Measurements from ENCODE around the gene COL4A4.

The COL4A4 gene

GRCh38 chr2:227160164-227160563 is 3.8 kb downstream of the COL4A4 start:
- DNase-seq: no peak

GRCh38 chr2:227154986-227155774 is 8.8 kb downstream of the COL4A4 start:
- DNase-seq: no peak

- DNase-seq: no peak
Observed at GRCh38 chr2:227153758-227154486, 10.1 kb downstream of the COL4A4 start.

- DNase-seq: no peak
Observed at GRCh38 chr2:227153307-227153706, 10.7 kb downstream of the COL4A4 start.

GRCh38 chr2:227152093-227152766 is 11.8 kb downstream of the COL4A4 start:
- no peak for DNase-seq

- DNase-seq: no peak
Observed at GRCh38 chr2:227150222-227150936, 13.6 kb downstream of the COL4A4 start.

GRCh38 chr2:227148106-227148505 is 15.9 kb downstream of the COL4A4 start:
- no peak for DNase-seq

GRCh38 chr2:227147023-227147422 is 17.0 kb downstream of the COL4A4 start:
- no peak for DNase-seq

- DNase-seq: no peak
Observed at GRCh38 chr2:227146456-227146855, 17.5 kb downstream of the COL4A4 start.

GRCh38 chr2:227143895-227144294 is 20.1 kb downstream of the COL4A4 start:
- DNase-seq: no peak

- no peak for DNase-seq
Observed at GRCh38 chr2:227141301-227141700, 22.7 kb downstream of the COL4A4 start.

- DNase-seq: no peak
Observed at GRCh38 chr2:227134591-227134990, 29.4 kb downstream of the COL4A4 start.

GRCh38 chr2:227132986-227133385 is 31.0 kb downstream of the COL4A4 start:
- no peak for DNase-seq

- DNase-seq: no peak
Observed at GRCh38 chr2:227130636-227131035, 33.4 kb downstream of the COL4A4 start.

- no peak for DNase-seq
Observed at GRCh38 chr2:227127201-227127600, 36.8 kb downstream of the COL4A4 start.

- DNase-seq: no peak
Observed at GRCh38 chr2:227125506-227125905, 38.5 kb downstream of the COL4A4 start.

- no peak for DNase-seq
Observed at GRCh38 chr2:227124811-227125210, 39.2 kb downstream of the COL4A4 start.

GRCh38 chr2:227123697-227124096 is 40.3 kb downstream of the COL4A4 start:
- no peak for DNase-seq

GRCh38 chr2:227118353-227118752 is 45.7 kb downstream of the COL4A4 start:
- DNase-seq: no peak

GRCh38 chr2:227117852-227118251 is 46.2 kb downstream of the COL4A4 start:
- DNase-seq: no peak

- no peak for DNase-seq
Observed at GRCh38 chr2:227117027-227117426, 47.0 kb downstream of the COL4A4 start.

GRCh38 chr2:227115761-227116160 is 48.2 kb downstream of the COL4A4 start:
- DNase-seq: no peak
